GM23248 (cell line): Measurements from ENCODE around the gene GULP1.

Source experiments
- EZH2 ChIP-seq: fragments of 200-600 bp; sonication (generic); IDR thresholded peaks from 2 replicates; pipeline ENCODE4 v1.6.1; 2018; ENCODE audit warnings: antibody characterized with exemption, mild to moderate bottlenecking; ENCODE audit not compliant: insufficient read depth, poor library complexity, severe bottlenecking
- EZH2phosphoT487 ChIP-seq: fragments of 200-600 bp; sonication (generic); IDR thresholded peaks from 2 replicates; pipeline ENCODE4 v1.6.1; 2018; ENCODE audit warnings: antibody characterized with exemption, moderate library complexity, mild to moderate bottlenecking, low read depth; ENCODE audit not compliant: insufficient read depth

- TF ChIP-seq EZH2 (no peak), EZH2phosphoT487 (no peak)
Measured at GRCh38 chr2:188303363-188304031, 11.8 kb downstream of the GULP1 start.
